Adipocyte (in vitro differentiated cells): ENCODE measurements around the gene ARID5A.

Source experiments
- DNase-seq: peaks from one replicate; pipeline ENCODE4 v3.0.0-alpha.2; 2015; ENCODE audit warnings: low read depth
- H3K27me3 ChIP-seq: replicated peaks from 2 replicates; pipeline ENCODE4 v1.7.0; 2013; ENCODE audit warnings: mild to moderate bottlenecking, low read length, moderate library complexity; ENCODE audit not compliant: control insufficient read depth, insufficient read depth
- H3K36me3 ChIP-seq: 2 replicates; pipeline ENCODE4 v1.7.0; 2013; ENCODE audit warnings: low read length, mild to moderate bottlenecking, moderate library complexity; ENCODE audit not compliant: control insufficient read depth, insufficient read depth, severe bottlenecking
- H3K4me1 ChIP-seq: 2 replicates; pipeline ENCODE4 v1.7.0; 2013; ENCODE audit warnings: mild to moderate bottlenecking, low read length, moderate library complexity; ENCODE audit not compliant: control insufficient read depth, insufficient read depth
- H3K4me3 ChIP-seq: 2 replicates; pipeline ENCODE4 v1.7.0; 2013; ENCODE audit warnings: mild to moderate bottlenecking, low read length, moderate library complexity
- H3K9ac ChIP-seq: 2 replicates; pipeline ENCODE4 v1.7.0; 2013; ENCODE audit warnings: mild to moderate bottlenecking, low read length, moderate library complexity
- H3K9me3 ChIP-seq: 2 replicates; pipeline ENCODE4 v1.7.0; 2013; ENCODE audit warnings: mild to moderate bottlenecking, low read length, moderate library complexity; ENCODE audit not compliant: control insufficient read depth

Gene ARID5A

GRCh38 chr2:96575785-96576456 is 39.4 kb downstream of the ARID5A start:
- no peaks in the 10 kb centered on the region for H3K9me3 ChIP-seq
- no peak overlapping the region for H3K4me3 ChIP-seq
- no peak for DNase-seq
- no peaks in the 10 kb centered on the region for H3K36me3 ChIP-seq
- no peak overlapping the region for H3K9ac ChIP-seq
- H3K27me3 ChIP-seq, result no peaks in the 10 kb centered on the region
- H3K4me1 ChIP-seq, result no peaks in the 10 kb centered on the region

- DNase-seq, result no peak
- Histone ChIP-seq H3K9me3 (no peaks in the 10 kb centered on the region), H3K4me1 (no peaks in the 10 kb centered on the region), H3K9ac (no peak overlapping the region), H3K27me3 (no peaks in the 10 kb centered on the region), H3K4me3 (no peak overlapping the region), H3K36me3 (no peaks in the 10 kb centered on the region)
These were observed 40.9 kb downstream of the ARID5A start for GRCh38 chr2:96577501-96577900.

GRCh38 chr2:96578731-96579130 is 42.2 kb downstream of the ARID5A start:
- no peaks in the 10 kb centered on the region for H3K9me3 ChIP-seq
- no peaks in the 10 kb centered on the region for H3K4me1 ChIP-seq
- H3K4me3 ChIP-seq, result no peak overlapping the region
- H3K9ac ChIP-seq, result no peak overlapping the region
- no peaks in the 10 kb centered on the region for H3K27me3 ChIP-seq
- no peaks in the 10 kb centered on the region for H3K36me3 ChIP-seq
- DNase-seq, result no peak

- Histone ChIP-seq H3K36me3 (peaks cover under 1% of the 10 kb centered on the region), H3K4me1 (no peaks in the 10 kb centered on the region), H3K27me3 (no peaks in the 10 kb centered on the region), H3K9ac (no peak overlapping the region), H3K4me3 (no peak overlapping the region), H3K9me3 (no peaks in the 10 kb centered on the region)
- DNase-seq, result no peak
These were observed 42.9 kb downstream of the ARID5A start for GRCh38 chr2:96579422-96579821.

- Histone ChIP-seq H3K36me3 (peaks cover 4% of the 10 kb centered on the region), H3K4me1 (no peaks in the 10 kb centered on the region), H3K27me3 (no peaks in the 10 kb centered on the region), H3K9me3 (no peaks in the 10 kb centered on the region), H3K9ac (no peak overlapping the region), H3K4me3 (no peak overlapping the region)
- DNase-seq, result no peak
These were observed 44.2 kb downstream of the ARID5A start for GRCh38 chr2:96580771-96581170.

- H3K4me1 ChIP-seq, result no peaks in the 10 kb centered on the region
- no peaks in the 10 kb centered on the region for H3K27me3 ChIP-seq
- no peak overlapping the region for H3K4me3 ChIP-seq
- no peak for DNase-seq
- no peak overlapping the region for H3K9ac ChIP-seq
- peaks cover 4% of the 10 kb centered on the region for H3K36me3 ChIP-seq
- H3K9me3 ChIP-seq, result no peaks in the 10 kb centered on the region
These were observed 47.5 kb downstream of the ARID5A start for GRCh38 chr2:96584017-96584416.

- Histone ChIP-seq H3K9ac (no peak overlapping the region), H3K4me1 (no peaks in the 10 kb centered on the region), H3K36me3 (peaks cover 17% of the 10 kb centered on the region), H3K4me3 (no peak overlapping the region), H3K27me3 (no peaks in the 10 kb centered on the region), H3K9me3 (no peaks in the 10 kb centered on the region)
- no peak for DNase-seq
These were observed 51.3 kb downstream of the ARID5A start for GRCh38 chr2:96587843-96588242.

- no peak for DNase-seq
- H3K27me3 ChIP-seq, result no peaks in the 10 kb centered on the region
- H3K36me3 ChIP-seq, result peaks cover 43% of the 10 kb centered on the region
- no peak overlapping the region for H3K4me3 ChIP-seq
- no peak overlapping the region for H3K9ac ChIP-seq
- H3K9me3 ChIP-seq, result no peaks in the 10 kb centered on the region
- H3K4me1 ChIP-seq, result no peaks in the 10 kb centered on the region
These were observed 54.5 kb downstream of the ARID5A start for GRCh38 chr2:96591054-96591453.

GRCh38 chr2:96591494-96591893 is 54.9 kb downstream of the ARID5A start:
- peaks cover 45% of the 10 kb centered on the region for H3K36me3 ChIP-seq
- no peak overlapping the region for H3K4me3 ChIP-seq
- no peaks in the 10 kb centered on the region for H3K4me1 ChIP-seq
- no peak for DNase-seq
- H3K27me3 ChIP-seq, result no peaks in the 10 kb centered on the region
- no peak overlapping the region for H3K9ac ChIP-seq
- H3K9me3 ChIP-seq, result no peaks in the 10 kb centered on the region

- no peaks in the 10 kb centered on the region for H3K9me3 ChIP-seq
These were observed 57.7 kb downstream of the ARID5A start for GRCh38 chr2:96594282-96594681.

GRCh38 chr2:96594691-96595152 is 58.2 kb downstream of the ARID5A start:
- Histone ChIP-seq H3K9me3 (no peaks in the 10 kb centered on the region), H3K4me1 (no peaks in the 10 kb centered on the region), H3K9ac (no peak overlapping the region), H3K36me3 (peaks cover 69% of the 10 kb centered on the region), H3K27me3 (no peaks in the 10 kb centered on the region), H3K4me3 (no peak overlapping the region)
- DNase-seq, result no peak

More at GRCh38 chr2:96594282-96594681, 57.7 kb downstream of the ARID5A start:
- peaks cover 65% of the 10 kb centered on the region for H3K36me3 ChIP-seq
- no peak for DNase-seq
- no peaks in the 10 kb centered on the region for H3K4me1 ChIP-seq
- H3K9ac ChIP-seq, result no peak overlapping the region
- no peak overlapping the region for H3K4me3 ChIP-seq
- H3K27me3 ChIP-seq, result no peaks in the 10 kb centered on the region

- no peak overlapping the region for H3K9ac ChIP-seq
- no peaks in the 10 kb centered on the region for H3K27me3 ChIP-seq
- H3K36me3 ChIP-seq, result peaks cover 85% of the 10 kb centered on the region
- no peaks in the 10 kb centered on the region for H3K9me3 ChIP-seq
- no peaks in the 10 kb centered on the region for H3K4me1 ChIP-seq
- DNase-seq, result no peak
- H3K4me3 ChIP-seq, result no peak overlapping the region
These were observed 60.0 kb downstream of the ARID5A start for GRCh38 chr2:96596596-96596995.
